Upper lobe of right lung (tissue), 1 donor: ENCODE data around the gene RNF4. TPM values are rescaled to one million over a fixed set of nuclear protein-coding genes. Genes with fewer than 3 reads are reported as not detected.
"Not testable (repeated sequence)": the region's sequence is repeated elsewhere in the genome, so short reads cannot be mapped to it uniquely, and the experiment has no call there.

ENCODE experiments used
- ATAC-seq: fragments of 200-7000 bp; cut with Tn5 transposase; one replicate; pipeline ENCODE4 v1.9.1; 2020; ENCODE audit warnings: mild to moderate bottlenecking, moderate library complexity
- DNase-seq: peaks from one replicate; pipeline ENCODE4 v3.0.0-alpha.2; 2020
- H3K27ac ChIP-seq: fragments of 200-600 bp; one replicate; pipeline ENCODE4 v1.8.0; 2022
- H3K27me3 ChIP-seq: fragments of 200-600 bp; one replicate; pipeline ENCODE4 v1.8.0; 2022; ENCODE audit warnings: mild to moderate bottlenecking
- H3K36me3 ChIP-seq: fragments of 200-600 bp; one replicate; pipeline ENCODE4 v1.8.0; 2022
- H3K4me1 ChIP-seq: fragments of 200-600 bp; one replicate; pipeline ENCODE4 v1.8.0; 2022
- H3K4me3 ChIP-seq: fragments of 200-600 bp; one replicate; pipeline ENCODE4 v1.8.0; 2022; ENCODE audit warnings: mild to moderate bottlenecking
- H3K9me3 ChIP-seq: fragments of 200-600 bp; one replicate; pipeline ENCODE4 v1.8.0; 2022
- CTCF ChIP-seq: fragments of 200-600 bp; IDR thresholded peaks from one replicate; pipeline ENCODE4 v1.8.0; 2022; ENCODE audit warnings: antibody characterized with exemption
- intact Hi-C: fragments of 100-400 bp; cut with DNase I; formaldehyde crosslinking; loops from one replicate; pipeline ENCODE4 v1.11.0; 2022
- total RNA-seq: library from RNA; stranded (reverse); fragmentation: NEBNext Ultra II Directional; extraction: Animal tissue kit (Norgen Biotek cat#: 25700); gene quantifications from one replicate; pipeline ENCODE4 v1.2.1, GENCODE V29; 2021
- donor health status: DM: no; HTN: yes; CAD: no; lungs with severe emphysema.

The RNF4 gene
- total RNA-seq, 1 donor from 2014 or later = 41.0 TPM

GRCh38 chr4:2462992-2463762 is 5.7 kb upstream of the RNF4 start:
- intact Hi-C loops = no loop called here
- peaks cover 10% of the 10 kb centered on the region for H3K4me1 ChIP-seq
- DNase-seq (no peak), ATAC-seq (no peak)
- TF ChIP-seq CTCF = no peak
- no peaks in the 10 kb centered on the region for H3K27me3 ChIP-seq
- H3K27ac ChIP-seq = no peak overlapping the region
- no peaks in the 10 kb centered on the region for H3K9me3 ChIP-seq
- peak overlapping the region; percentile 52 for H3K4me3 ChIP-seq
- no peaks in the 10 kb centered on the region for H3K36me3 ChIP-seq

DNA sequence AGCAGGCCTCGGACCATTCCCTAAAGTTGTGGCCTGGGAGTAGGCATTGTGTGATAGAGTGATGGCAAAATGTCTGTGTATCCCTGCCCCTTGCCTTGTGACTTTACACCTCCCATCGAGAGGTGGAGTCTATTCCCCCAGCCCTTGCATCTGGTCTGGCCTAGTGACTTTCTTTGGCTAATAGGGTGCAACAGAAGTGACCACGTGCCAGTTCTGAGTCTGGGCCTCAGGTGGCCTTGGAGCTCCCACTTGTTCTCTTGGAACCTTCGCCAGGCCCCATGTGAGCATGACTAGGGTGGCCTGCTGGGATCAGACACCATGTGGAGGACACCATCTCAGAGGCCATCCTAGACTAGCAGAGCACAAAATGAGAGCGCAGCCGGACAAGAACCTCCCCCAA is 3.9 kb upstream of the RNF4 start:
- no peak for TF ChIP-seq CTCF
- H3K27me3 ChIP-seq = no peaks in the 10 kb centered on the region
- H3K4me1 ChIP-seq = peaks cover 13% of the 10 kb centered on the region
- no peak for ATAC-seq
- no peak overlapping the region for H3K4me3 ChIP-seq
- H3K9me3 ChIP-seq = no peaks in the 10 kb centered on the region
- DNase-seq = peak; percentile 28
- no peaks in the 10 kb centered on the region for H3K36me3 ChIP-seq
- intact Hi-C loops = no loop called here
- H3K27ac ChIP-seq = no peak overlapping the region

DNA sequence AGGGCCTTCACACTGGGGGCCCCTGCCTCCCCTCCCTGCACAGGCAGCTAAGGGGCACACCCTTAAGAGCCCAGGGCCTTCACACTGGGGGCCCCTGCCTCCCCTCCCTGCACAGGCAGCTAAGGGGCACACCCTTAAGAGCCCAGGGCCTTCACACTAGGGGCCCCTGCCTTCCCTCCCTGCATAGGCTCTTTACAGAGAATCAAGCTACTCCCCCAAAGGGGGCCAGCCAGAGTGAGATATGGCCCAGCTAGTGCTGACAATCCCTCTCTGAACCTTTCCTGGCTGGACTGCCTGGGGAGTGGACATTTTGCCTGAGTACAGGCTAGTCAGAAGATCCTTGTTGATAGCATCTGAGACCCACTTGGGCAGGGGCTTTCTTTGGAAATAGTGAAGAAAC is 3.4 kb upstream of the RNF4 start:
- ATAC-seq, intact Hi-C loops, H3K9me3 ChIP-seq, H3K4me3 ChIP-seq, H3K27ac ChIP-seq, H3K27me3 ChIP-seq, H3K36me3 ChIP-seq: not testable (repeated sequence)
- peak; percentile 23 for DNase-seq
- H3K4me1 ChIP-seq = peaks cover 18% of the 10 kb centered on the region

DNA sequence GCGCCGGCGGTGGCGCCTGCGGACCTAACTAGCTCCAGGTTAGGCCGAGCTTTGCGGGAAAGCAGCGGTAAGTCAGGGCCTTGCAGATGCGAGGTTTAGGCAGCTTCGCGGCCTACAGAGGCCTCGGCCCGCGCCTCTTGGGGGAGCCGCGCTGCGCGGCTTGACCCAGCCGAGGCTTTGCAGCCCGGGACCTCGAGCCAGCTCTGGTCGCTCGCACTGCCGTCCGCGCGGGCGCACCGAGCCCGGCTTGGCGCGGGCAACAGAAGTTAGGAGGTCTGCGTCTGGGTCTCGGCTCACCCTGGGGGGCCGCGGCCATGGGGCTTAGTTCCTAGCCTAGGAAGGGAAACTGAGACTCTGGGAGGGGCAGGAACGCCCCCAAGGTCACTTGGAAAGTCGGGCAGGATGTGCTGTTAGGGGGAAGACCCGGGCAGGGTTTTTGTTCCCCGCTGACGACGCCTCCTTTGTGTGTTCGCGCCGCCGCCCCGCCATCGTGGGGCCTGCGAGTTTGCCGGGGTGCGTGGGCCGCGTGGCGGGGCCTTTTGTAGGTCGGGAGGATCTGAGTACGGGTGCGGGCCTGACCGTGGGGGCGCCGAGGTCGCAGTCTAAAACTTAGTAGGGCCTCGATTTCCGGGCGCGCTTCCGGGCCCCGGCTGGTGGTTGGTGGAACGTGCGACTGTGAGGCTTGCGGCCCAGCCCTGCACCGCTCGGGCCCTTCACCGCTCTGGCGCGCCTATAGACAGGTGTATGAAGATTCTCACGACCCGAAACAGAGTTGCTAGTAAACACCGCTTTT is 482 bp downstream of the RNF4 start:
- no peak for TF ChIP-seq CTCF
- intact Hi-C loops = no loop called here
- ATAC-seq = peak; percentile 61
- Histone ChIP-seq H3K27ac (peak overlapping the region; percentile 88), H3K27me3 (no peaks in the 10 kb centered on the region), H3K9me3 (no peaks in the 10 kb centered on the region), H3K4me1 (peaks cover 24% of the 10 kb centered on the region), H3K36me3 (peaks cover 17% of the 10 kb centered on the region), H3K4me3 (peak overlapping the region; percentile 100)
- DNase-seq = peak; percentile 79

DNA sequence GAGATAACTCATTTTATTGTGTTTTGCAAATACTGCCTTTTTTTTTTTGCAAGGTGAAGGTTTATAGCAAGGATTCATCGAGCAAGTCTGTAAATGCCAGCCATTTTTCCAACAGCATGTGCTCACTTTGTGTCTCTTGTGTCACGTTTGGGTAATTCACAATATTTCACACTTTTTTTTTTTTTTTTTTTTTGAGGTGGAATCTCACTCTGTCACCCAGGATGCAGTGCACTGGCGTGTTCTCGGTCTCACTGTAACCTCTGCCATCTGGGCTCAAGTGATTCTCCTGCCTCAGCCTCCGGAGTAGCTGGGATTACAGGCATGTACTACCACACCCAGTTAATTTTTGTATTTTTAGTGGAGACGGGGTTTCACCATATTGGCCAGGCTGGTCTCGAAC is 1.9 kb downstream of the RNF4 start:
- intact Hi-C loops = no loop called here
- peak overlapping the region; percentile 100 for H3K4me3 ChIP-seq

More for the DNA sequence above, 1.9 kb downstream of the RNF4 start:
- no peak for TF ChIP-seq CTCF
- Histone ChIP-seq H3K9me3 (no peaks in the 10 kb centered on the region), H3K36me3 (peaks cover 17% of the 10 kb centered on the region), H3K27me3 (no peaks in the 10 kb centered on the region), H3K27ac (no peak overlapping the region), H3K4me1 (peaks cover 24% of the 10 kb centered on the region)
- DNase-seq = peak; percentile 15
- ATAC-seq = no peak
